Measurements from ENCODE around the gene STPG2.

DNA sequence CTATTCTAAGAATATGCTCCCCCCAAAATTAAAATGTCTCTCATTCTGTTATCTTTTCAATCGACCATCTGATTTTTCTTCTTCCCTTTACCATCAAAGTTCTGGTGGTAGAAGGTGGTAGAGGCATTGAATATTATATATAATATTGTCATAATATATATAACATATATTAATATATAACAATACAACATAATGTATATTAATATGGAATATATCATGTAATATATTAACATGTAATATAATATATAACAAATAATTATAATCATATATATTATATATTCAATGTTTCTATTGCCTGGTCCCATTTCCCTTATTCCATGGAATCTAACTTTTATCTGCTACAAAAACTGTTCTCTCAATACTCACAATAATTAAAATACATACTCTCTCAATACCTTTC lies 40.6 kb downstream of the STPG2 start:
- TF ChIP-seq EZH2 (optimal IDR thresholded peaks at IDR 0.05; ENCODE audit: low read depth, low read length), result no peak
- TF ChIP-seq CTCF (IDR thresholded peaks at IDR 0.05; ENCODE audit: low read length), result no peak
